GM21529 (cell line): Measurements from ENCODE around the gene USP13.
"Not testable (repeated sequence)": the region's sequence is repeated elsewhere in the genome, so short reads cannot be mapped to it uniquely, and the experiment has no call there.

ENCODE experiments used
- ATAC-seq: cut with Tn5 transposase; IDR thresholded peaks from one replicate; pipeline ENCODE4 v1.9.1; 2021; ENCODE audit not compliant: unreplicated experiment

The USP13 gene

DNA sequence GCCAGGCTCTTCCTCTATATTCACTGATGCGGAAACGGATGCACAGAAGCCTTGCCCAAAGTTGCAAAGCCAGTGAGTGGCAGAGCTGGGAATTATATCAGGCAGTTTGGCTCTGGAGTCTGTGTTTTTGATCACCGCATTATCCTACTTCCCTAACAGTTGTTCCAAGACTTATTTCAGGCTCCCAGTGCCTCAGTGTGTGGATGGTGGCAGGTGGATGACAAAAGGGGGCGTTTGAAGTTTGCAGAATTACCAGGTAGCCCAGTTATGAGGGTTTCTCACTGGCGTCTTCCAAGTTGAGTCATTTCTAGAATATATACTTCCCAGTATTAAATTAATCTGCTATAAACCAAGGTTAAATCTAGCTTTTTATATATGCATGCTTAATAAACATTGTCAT, 81.0 kb downstream of the USP13 start:
- ATAC-seq: no peak

DNA sequence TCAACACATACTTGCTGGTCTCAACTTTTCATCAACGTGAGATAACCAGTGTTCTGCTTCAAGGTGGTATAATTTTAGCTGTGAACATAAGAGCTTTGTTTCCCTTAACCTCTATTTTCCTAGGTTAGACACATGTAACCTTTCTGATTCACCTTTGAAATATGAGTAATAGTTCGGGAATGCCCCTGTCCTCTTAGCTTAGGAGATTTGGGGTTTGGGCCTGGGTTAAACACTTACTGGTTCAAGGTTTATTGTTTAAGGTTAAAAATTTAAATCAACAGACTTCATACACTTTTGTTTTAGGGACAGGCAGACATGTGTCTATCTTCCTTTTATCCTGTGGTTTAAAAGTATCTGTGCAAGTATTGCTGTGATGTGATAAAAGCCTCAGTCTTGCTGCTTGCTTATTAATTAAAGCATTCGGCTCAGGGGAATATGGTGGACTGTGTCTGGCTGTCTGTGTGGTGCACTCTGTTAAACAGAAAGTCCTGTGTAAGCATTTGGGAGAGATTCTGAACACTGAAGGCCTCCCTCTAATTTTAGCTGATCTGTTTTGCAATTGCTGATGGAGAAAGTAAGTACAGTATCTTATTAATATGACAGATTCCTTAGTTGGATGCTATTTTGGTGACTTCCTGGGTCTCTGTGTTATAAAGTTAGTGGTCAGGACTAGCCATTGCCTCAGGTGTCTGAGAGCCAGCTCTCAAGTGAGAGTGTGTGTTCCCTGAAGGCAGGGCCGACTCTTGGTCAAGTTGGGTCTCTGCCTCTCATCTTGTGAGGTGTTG, 81.8 kb downstream of the USP13 start:
- ATAC-seq: no peak

DNA sequence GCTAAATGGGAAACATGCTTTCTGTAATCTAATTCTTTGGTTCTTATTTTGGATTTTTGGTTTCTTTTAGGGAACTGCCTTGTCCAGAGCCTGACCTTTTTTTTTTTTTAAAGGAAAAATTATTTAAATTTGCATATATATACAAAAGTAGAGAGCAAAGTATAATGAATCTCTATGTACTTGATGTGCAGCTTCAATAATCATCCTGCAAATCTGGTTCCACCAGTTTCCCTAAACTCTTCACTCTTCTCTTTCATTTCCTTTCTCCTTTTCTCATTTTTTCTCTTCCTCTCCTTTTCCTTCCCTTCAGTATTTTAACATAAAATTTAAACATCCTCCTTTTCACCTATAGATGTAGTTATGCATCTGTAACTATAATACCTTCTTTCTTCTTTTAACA, 82.5 kb downstream of the USP13 start:
- ATAC-seq: no peak

DNA sequence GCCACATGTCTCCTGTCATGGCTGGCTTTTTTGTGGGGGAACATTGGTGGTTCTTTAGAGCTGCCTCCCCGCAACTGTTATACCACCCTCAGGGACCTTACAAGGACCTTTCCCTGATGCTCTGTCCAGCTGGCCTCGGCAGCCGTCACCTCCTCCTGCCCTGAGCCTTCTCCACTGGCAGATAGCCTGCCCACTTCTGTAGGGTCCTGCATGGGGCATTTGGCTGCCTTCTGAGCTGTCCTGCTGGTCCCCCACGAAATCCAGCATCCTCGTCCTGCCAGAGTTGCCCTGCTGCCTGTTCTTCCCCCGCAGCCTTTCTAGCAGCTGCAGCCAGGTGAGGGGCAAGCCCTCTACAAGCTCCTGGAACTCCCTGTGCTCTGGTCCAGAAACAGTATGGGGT, 86.2 kb downstream of the USP13 start:
- no peak for ATAC-seq

DNA sequence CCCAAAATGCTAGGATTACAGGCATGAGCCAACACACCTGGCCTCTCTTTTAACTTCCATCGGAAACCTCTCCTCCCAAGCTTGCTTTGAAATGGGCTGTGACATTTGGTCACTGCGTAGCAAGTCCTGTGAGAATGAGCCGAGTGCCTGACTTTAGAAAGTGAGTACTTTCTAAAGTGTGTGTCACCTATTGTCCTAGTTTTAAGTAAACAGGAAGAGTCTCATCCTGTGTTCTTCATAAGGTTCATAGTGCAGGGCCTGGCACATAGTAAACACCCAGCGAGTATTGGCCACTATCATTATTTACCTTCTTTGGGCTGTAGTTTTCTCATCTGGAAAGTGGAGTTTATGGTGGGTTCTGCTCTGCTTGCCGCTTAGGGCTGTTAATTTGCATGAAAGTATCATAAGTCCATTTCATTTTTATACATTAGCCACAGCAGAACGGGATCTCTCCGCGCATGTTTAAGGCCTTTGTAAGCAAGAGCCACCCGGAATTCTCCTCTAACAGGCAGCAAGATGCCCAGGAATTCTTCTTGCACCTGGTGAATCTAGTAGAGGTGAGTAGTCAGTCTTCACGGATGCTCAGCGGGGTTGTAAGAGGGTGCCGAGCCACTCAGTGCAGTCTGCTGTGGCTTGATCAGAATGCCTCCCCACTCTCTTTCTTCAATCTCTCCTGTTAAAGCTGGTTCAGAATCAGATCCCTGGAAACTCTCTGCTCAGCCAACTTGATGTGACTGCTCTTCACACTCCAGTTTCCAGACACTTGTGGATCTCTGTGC, 87.2 kb downstream of the USP13 start:
- no peak for ATAC-seq

DNA sequence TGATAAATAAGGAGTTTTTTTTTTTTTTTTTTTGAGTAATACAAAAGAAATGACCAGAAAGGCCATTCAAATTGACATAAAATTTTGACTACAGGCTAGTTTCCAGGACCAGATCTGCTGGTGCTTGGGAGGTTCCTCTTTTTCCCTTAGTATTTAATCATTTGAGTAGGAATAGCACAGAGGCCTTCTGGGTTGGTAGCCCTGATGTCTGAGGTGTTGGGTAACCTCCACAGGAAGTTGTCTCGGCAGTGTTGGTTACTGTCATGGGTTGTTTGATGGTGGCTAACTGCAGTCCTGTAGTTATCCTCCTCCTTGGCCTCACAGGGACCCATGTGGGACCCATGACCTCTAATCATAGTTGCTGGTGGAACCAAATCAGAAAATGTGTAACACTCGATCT, 91.1 kb downstream of the USP13 start:
- no peak for ATAC-seq

DNA sequence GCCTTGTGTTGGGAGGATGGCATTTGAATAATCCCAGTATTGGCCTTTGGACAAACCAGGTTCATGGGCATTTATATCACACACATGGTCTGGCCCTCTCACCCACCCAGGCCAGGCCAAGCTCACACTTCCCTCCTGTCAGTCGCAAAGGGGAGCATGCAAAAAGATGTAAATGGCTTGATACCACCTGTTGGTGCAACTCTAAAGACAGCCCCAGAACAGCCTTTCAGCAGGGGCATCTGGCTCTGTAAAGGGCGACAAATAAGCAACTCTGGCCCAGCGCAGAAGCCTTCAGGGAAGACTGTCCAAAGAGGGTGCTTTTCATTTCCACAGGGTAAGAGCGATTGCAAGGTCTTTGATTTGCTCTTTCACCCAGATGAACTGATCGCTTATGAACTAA, 91.8 kb downstream of the USP13 start:
- no peak for ATAC-seq

DNA sequence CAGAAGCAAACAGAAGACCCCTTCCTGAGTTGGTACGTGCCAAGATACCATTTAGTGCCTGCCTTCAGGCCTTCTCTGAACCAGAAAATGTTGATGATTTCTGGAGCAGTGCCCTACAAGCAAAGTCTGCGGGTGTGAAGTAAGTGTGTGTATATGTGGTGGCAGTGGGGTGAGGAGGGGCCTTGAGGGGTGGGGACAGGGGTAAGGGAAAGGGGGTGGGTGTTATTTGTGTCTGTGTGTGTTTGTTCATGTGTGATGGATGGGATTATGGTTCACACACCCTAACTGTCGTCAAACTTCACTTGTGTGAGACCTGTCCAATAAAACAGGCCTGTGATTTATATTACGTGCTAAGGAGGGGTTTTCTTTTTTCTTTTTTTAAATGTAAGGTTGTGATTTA, 92.2 kb downstream of the USP13 start:
- ATAC-seq: no peak

DNA sequence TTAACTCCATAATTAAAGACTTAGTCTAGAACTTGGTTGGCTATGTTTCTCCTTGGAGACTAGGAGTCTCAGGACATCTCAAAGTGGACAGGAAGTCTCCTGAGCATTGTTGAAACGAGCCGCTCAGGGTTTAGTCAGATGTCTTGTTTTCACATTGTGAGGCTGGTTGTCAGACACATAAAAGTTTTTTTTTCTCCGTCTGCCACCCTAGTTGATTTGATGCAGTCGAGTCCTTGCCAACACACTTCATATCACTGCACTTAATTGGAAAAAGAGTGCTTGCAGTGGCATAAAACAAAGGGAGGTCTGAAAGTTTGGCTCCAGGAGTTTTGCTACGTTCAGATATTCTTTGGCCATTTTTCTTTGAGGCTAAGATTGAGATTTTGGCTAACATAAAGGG, 92.9 kb downstream of the USP13 start:
- no peak for ATAC-seq

DNA sequence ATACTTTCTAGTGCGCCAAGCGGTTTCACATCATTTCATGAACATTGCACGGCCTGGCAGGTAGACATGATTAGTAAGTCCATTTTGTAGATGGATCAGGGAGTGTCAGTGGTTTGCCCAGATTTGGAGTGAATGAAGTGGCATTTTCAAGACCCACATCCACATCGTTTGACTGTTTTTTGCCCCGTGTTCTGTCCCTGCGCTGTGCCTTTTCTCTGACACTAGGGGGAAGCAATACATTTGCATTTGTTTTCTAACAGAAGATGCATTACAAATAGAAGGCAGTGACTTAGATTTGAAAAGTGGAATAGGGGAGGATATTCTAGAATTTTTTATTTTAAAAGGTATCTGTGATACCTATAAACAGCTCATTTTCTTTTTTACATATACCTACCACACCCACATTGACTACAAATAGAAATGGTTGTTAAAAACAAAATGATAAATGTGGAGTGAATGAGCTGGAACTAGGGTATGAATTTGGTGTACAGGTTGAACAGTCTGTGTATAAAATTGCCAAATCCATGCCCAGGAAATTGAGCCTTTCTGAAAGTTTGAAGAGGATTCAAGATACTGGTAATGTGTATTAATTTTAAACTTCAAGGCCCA, 98.0 kb downstream of the USP13 start:
- no peak for ATAC-seq

DNA sequence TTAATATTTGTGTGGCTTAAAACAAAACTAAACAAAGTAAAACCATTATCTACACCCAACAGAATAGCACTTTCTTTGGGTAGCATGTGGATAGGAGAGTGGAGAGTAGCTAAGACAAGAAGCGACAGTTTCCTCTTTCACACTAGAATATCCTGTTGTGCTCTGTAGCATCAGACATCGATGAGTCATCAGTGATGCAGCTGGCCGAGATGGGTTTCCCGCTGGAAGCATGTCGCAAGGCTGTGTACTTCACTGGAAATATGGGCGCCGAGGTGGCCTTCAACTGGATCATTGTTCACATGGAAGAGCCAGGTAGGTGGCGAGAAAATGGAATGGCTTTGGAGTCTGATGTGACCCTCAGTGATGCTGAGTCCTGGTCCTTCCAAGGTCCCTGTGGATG, 108.1 kb downstream of the USP13 start:
- ATAC-seq: no peak

DNA sequence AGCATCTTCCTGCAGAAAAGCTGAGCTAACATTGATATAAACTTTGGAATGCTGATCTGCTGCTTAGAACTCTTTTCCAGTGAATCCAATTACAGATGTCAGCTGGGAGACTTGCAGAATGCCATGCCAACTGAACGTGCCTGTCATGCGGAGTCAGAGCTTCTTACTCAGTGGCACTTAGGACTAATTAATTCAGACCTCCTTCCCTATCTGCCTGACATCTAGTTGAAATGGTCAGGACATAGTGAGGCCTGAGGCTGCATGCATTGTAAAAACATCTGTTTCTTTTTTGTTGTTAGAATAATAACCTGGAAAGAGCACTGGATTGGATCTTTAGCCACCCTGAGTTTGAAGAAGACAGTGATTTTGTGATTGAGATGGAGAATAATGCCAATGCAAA, 112.6 kb downstream of the USP13 start:
- no peak for ATAC-seq

DNA sequence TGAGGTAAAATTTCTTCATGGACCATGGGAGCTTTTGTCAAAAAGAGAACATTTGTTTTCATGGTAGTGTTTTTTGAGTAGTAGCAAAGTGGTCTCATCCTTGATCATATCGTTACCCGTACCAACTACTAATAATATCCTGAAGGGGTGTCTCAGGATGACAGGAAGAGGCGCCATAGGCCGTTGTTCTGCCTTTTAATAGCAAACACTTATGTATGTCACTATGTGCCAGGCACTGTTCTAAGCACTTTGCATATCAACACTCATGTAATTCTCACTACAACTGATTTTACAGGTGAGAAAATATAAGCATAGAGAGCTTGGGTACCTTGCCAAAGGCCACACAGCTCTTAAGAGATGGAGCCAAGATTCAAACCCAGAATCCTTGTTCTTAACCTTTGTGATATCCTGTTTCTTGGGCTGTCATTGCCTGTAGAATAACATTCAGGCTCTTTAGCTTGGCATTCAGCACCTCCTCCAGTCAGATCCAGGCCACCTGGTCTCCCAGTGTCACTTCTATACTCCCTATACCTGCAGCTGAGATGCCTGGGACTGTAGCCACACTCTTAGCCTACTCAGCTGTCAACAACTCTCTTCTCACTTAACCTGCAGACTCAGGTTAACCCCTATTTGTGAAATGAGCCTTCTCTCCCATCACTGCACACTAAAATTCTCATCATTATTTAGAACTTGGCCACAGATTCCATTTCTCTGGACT, 113.7 kb downstream of the USP13 start:
- no peak for ATAC-seq

DNA sequence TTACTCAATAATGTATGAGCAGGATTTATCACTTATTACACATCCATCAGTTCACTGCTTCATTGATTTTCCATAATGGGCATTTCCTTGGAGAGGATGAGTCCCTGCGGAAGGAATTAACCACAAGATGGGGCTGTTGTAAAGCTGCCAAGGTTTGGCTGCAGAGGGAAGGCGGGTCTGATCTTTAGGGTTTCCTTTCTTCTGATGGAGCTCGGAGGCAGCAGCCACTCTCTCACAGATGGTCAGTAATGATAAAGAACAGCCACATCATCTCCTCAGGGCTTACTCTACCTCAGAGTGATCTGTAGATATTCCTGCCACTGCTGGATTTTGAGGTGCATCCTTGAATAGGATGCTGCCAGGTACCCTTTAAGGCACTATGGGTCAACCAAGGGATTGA, 115.2 kb downstream of the USP13 start:
- ATAC-seq: no peak

DNA sequence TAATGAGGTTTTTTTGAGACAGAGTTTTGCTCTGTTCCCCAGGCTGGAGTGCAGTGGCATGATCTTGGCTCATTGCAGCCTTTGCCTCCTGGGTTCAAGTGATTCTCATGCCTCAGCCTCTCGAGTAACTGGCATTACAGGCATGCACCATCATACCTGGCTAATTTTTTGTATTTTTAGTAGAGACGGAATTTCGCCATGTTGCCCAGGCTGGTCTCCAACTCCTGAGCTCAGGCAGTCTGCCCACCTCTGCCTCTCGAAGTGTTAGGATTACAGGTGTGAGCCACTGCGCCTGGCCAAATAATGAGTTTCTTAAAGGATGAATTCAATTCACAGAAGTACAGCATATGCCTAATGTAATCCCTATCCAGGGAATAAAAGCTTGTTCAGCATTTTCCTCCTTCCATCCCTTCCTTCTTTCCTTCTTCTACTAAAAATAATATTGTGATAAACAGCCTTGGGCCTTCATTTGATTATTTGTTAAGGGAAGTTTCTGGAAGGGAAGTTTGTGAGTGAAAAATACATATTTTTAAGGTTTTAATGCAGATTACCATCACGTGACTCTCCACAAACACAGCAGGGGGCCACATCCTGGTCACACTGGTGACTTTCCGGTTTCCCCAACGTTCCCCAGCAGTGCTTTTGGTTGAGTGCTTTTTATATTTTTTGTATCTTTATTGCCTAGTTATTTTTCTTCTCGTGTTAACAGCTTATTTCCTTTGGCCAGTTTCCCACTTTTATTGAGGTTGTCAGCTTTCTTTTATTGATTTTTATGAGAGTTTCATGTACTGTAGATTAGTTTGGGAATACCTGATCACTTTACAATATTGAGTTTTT, 116.8 kb downstream of the USP13 start:
- ATAC-seq: no peak

DNA sequence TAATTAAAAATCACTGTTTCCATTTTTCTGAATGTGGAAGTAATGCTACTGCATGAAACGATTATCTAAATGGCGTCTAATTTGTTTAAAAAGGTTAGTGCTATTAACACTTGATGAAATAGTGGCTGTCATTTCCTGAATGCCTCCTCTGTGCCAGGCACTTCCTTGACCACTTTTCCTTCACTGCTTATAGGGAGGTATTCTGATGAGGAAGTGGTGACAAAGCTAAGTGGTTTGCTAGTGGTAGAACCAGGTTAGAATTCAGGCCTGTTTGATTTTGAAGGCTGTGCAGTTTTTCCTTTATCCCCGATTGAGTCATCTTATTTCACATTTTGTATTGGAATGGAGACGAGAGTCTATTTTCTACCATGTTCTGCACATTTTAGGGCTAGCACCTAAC, 119.0 kb downstream of the USP13 start:
- no peak for ATAC-seq

DNA sequence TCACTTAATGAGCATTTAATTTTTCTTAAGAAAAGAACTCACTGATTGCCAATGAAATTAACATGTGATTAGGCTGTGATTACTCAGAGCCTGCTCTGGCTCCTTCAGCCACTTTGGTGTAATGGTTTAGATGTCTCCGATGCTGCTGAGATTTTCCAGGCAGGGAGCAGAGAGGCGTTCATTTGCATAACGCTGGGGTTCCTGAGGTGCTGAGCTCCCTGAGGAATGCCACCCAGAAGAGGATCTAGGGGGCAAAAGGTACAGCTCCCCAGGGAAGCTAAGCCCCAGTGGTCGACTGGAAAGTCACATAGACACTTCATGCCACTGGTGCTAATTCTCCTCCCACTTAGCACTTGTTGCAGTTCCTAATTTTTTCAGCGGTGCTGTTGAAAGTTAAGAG, 119.5 kb downstream of the USP13 start:
- ATAC-seq: no peak

DNA sequence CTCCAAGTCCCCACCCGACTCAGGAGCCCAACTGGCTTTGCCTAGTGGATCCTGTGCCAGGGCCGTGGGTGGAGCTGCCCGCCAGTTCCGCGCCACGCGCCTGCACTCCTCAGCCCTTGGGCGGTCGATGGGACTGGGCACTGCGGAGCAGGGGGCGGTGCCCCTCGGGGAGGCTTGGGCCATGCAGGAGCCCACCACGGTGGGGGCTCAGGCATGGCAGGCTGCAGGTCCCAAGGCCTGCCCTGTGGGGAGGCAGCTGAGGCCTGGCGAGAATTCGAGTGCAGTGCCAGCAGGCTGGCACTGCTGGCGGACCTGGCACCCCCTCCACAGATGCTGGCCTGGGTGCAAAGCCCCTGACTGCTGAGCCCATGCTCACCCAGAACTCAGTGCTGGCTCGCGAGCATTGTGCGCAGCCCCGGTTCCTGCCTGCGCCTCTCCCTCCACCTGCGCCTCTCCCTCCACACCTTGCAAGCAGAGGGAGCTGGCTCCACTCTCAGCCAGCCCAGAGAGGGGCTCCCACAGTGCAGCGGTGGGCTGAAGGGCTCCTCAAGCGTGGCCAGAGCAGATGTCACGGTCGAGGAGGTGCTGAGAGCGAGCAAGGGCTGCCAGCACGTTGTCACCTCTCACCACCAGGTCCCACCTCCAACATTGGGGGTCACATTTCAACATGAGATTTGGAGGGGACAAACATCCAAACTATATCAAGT, 122.7 kb downstream of the USP13 start:
- ATAC-seq: no peak

DNA sequence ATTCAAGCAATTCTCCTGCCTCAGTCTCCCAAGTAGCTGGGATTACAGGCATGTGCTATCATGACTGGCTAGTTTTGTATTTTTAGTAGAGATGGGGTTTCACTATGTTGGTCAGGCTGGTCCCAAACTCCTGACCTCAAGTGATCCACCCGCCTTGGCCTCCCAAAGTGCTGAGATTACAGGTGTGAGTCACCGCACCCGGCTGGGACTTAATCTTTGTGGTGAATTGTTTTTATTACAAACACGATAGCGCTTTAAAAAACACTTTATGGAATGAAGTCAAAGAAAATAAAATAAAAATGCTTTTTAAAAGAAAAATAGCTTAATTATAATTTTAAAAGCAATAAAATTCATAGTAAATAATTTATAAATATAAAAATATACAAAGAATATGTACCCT, 130.0 kb downstream of the USP13 start:
- ATAC-seq: not testable (repeated sequence)

DNA sequence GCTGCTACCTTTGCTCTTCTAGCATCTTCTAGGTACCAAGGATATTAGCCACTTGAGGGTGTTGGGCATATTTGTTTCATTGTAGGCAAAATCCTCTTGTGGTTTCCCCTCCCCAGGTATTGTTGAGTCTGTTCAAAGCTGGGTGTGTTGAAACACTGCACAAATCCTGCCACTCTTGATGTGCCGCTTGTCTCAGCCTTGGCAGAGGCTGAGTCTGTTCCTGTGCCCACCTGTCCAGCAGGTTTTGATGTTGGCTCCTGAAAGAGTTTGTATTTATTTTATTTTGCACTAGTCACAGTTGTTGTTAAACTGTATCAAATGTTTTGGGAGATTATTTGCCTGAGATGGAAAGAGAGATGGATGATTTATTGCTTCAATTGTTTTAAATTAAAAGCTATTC, 136.2 kb downstream of the USP13 start:
- no peak for ATAC-seq
